ENCODE measurements around the gene CLASP1. TPM values are rescaled to one million over a fixed set of nuclear protein-coding genes. Genes with fewer than 3 reads are reported as not detected.

The CLASP1 gene
- total RNA-seq, 4 donors from 2014 or later = 14.1 to 110 (median 55.9) TPM

GRCh38 chr2:121471532-121472469 is 177.5 kb downstream of the CLASP1 start:
- no peaks in the 10 kb centered on the region for H3K36me3 ChIP-seq
- TF ChIP-seq POLR2A (IDR thresholded peaks at IDR 0.05) = no peak
- no peak for TF ChIP-seq CTCF (IDR thresholded peaks at IDR 0.05)

GRCh38 chr2:121470917-121471316 is 178.3 kb downstream of the CLASP1 start:
- no peak for TF ChIP-seq CTCF (IDR thresholded peaks at IDR 0.05)
- TF ChIP-seq POLR2A (IDR thresholded peaks at IDR 0.05) = no peak
- Histone ChIP-seq H3K9me3 (no peaks in the 10 kb centered on the region), H3K4me1 (no peaks in the 10 kb centered on the region), H3K4me3 (no peak overlapping the region), H3K36me3 (no peaks in the 10 kb centered on the region), H3K27me3 (no peaks in the 10 kb centered on the region), H3K27ac (no peak overlapping the region)
- intact Hi-C loops (cut with DNase I; ENCODE audit: low total_unique reads) = no loop called here
- DNase-seq = no peak

More at GRCh38 chr2:121471532-121472469, 177.5 kb downstream of the CLASP1 start:
- H3K4me1 ChIP-seq = no peaks in the 10 kb centered on the region
- no peaks in the 10 kb centered on the region for H3K9me3 ChIP-seq
- intact Hi-C loops (cut with DNase I; ENCODE audit: low total_unique reads) = no loop called here
- DNase-seq = no peak
- no peak overlapping the region for H3K4me3 ChIP-seq
- no peaks in the 10 kb centered on the region for H3K27me3 ChIP-seq
- no peak overlapping the region for H3K27ac ChIP-seq

GRCh38 chr2:121469356-121469755 is 179.9 kb downstream of the CLASP1 start:
- Histone ChIP-seq H3K4me3 (no peak overlapping the region), H3K9me3 (no peaks in the 10 kb centered on the region), H3K27me3 (no peaks in the 10 kb centered on the region), H3K27ac (no peak overlapping the region), H3K4me1 (no peaks in the 10 kb centered on the region), H3K36me3 (no peaks in the 10 kb centered on the region)
- TF ChIP-seq POLR2A (IDR thresholded peaks at IDR 0.05) (no peak), CTCF (IDR thresholded peaks at IDR 0.05) (no peak)
- DNase-seq = no peak
- intact Hi-C loops (cut with DNase I; ENCODE audit: low total_unique reads) = no loop called here

GRCh38 chr2:121468936-121469335 is 180.3 kb downstream of the CLASP1 start:
- Histone ChIP-seq H3K27me3 (no peaks in the 10 kb centered on the region), H3K4me1 (no peaks in the 10 kb centered on the region), H3K9me3 (no peaks in the 10 kb centered on the region), H3K36me3 (no peaks in the 10 kb centered on the region), H3K4me3 (no peak overlapping the region), H3K27ac (no peak overlapping the region)
- no peak for DNase-seq
- intact Hi-C loops (cut with DNase I; ENCODE audit: low total_unique reads) = no loop called here
- TF ChIP-seq CTCF (IDR thresholded peaks at IDR 0.05) (no peak), POLR2A (IDR thresholded peaks at IDR 0.05) (no peak)

GRCh38 chr2:121459291-121459690 is 190.0 kb downstream of the CLASP1 start:
- Histone ChIP-seq H3K27ac (no peak overlapping the region), H3K4me3 (no peak overlapping the region), H3K9me3 (no peaks in the 10 kb centered on the region), H3K36me3 (no peaks in the 10 kb centered on the region), H3K27me3 (no peaks in the 10 kb centered on the region), H3K4me1 (no peaks in the 10 kb centered on the region)
- TF ChIP-seq CTCF (IDR thresholded peaks at IDR 0.05) (no peak), POLR2A (IDR thresholded peaks at IDR 0.05) (no peak)
- no peak for DNase-seq
- intact Hi-C loops (cut with DNase I; ENCODE audit: low total_unique reads) = no loop called here
